ENCODE results near the gene FRK.

The FRK gene

GRCh38 chr6:116012471-116012949, 48.2 kb downstream of the FRK start:
- no peaks in the 10 kb centered on the region for H3K36me3 ChIP-seq (ENCODE audit: insufficient read depth, low read length)
- H3F3A ChIP-seq (ENCODE audit: low read depth), result no peaks in the 10 kb centered on the region
- no peaks in the 10 kb centered on the region for H3K9me3 ChIP-seq (ENCODE audit: insufficient read depth, low read depth, low read length)
- TF ChIP-seq CTCF (conservative IDR thresholded peaks at IDR 0.05; ENCODE audit: low read length), result no peak
- no peak for TF ChIP-seq EZH2phosphoT487 (IDR thresholded peaks at IDR 0.05; ENCODE audit: borderline replicate concordance)
- H3K27me3 ChIP-seq (ENCODE audit: insufficient read depth, low read length, poor library complexity, severe bottlenecking), result no peaks in the 10 kb centered on the region
- no peaks in the 10 kb centered on the region for H4K20me1 ChIP-seq (ENCODE audit: insufficient read depth, low read length, poor library complexity, severe bottlenecking)
- no peak overlapping the region for H3K4me3 ChIP-seq (ENCODE audit: low read length, poor library complexity, severe bottlenecking)
- H3K4me1 ChIP-seq (ENCODE audit: insufficient read depth, low read length, poor library complexity, severe bottlenecking), result no peaks in the 10 kb centered on the region
- no peaks in the 10 kb centered on the region for H3K9me2 ChIP-seq (replicated peaks; ENCODE audit: low read depth, low read length)
- H3K4me2 ChIP-seq (ENCODE audit: low read depth, low read length, poor library complexity, severe bottlenecking), result no peak overlapping the region
- H3K9ac ChIP-seq (ENCODE audit: low read depth, low read length, poor library complexity, severe bottlenecking), result no peak overlapping the region
- no peaks in the 10 kb centered on the region for H3K79me2 ChIP-seq (ENCODE audit: insufficient read depth, low read length)
- no peak overlapping the region for H2AFZ ChIP-seq (ENCODE audit: low read length)

GRCh38 chr6:116011520-116011919, 49.2 kb downstream of the FRK start:
- Histone ChIP-seq H3K9ac (ENCODE audit: low read depth, low read length, poor library complexity, severe bottlenecking) (no peak overlapping the region), H3K79me2 (ENCODE audit: insufficient read depth, low read length) (no peaks in the 10 kb centered on the region), H3K36me3 (ENCODE audit: insufficient read depth, low read length) (no peaks in the 10 kb centered on the region), H3K4me3 (ENCODE audit: low read length, poor library complexity, severe bottlenecking) (no peak overlapping the region), H3K9me2 (replicated peaks; ENCODE audit: low read depth, low read length) (no peaks in the 10 kb centered on the region), H3K4me1 (ENCODE audit: insufficient read depth, low read length, poor library complexity, severe bottlenecking) (no peaks in the 10 kb centered on the region), H3F3A (ENCODE audit: low read depth) (no peaks in the 10 kb centered on the region), H3K4me2 (ENCODE audit: low read depth, low read length, poor library complexity, severe bottlenecking) (no peak overlapping the region), H3K27me3 (ENCODE audit: insufficient read depth, low read length, poor library complexity, severe bottlenecking) (no peaks in the 10 kb centered on the region), H3K9me3 (ENCODE audit: insufficient read depth, low read depth, low read length) (no peaks in the 10 kb centered on the region), H2AFZ (ENCODE audit: low read length) (no peak overlapping the region), H4K20me1 (ENCODE audit: insufficient read depth, low read length, poor library complexity, severe bottlenecking) (no peaks in the 10 kb centered on the region)
- TF ChIP-seq EZH2phosphoT487 (IDR thresholded peaks at IDR 0.05; ENCODE audit: borderline replicate concordance) (no peak), CTCF (conservative IDR thresholded peaks at IDR 0.05; ENCODE audit: low read length) (no peak)

GRCh38 chr6:116010790-116011401, 49.8 kb downstream of the FRK start:
- Histone ChIP-seq H3K9ac (ENCODE audit: low read depth, low read length, poor library complexity, severe bottlenecking) (no peak overlapping the region), H3K4me1 (ENCODE audit: insufficient read depth, low read length, poor library complexity, severe bottlenecking) (no peaks in the 10 kb centered on the region), H3K9me3 (ENCODE audit: insufficient read depth, low read depth, low read length) (no peaks in the 10 kb centered on the region), H3K27me3 (ENCODE audit: insufficient read depth, low read length, poor library complexity, severe bottlenecking) (no peaks in the 10 kb centered on the region), H3K4me3 (ENCODE audit: low read length, poor library complexity, severe bottlenecking) (no peak overlapping the region), H2AFZ (ENCODE audit: low read length) (peak overlapping the region; percentile 25; the same call in 1 of the 2 replicates), H3K9me2 (replicated peaks; ENCODE audit: low read depth, low read length) (no peaks in the 10 kb centered on the region), H3K79me2 (ENCODE audit: insufficient read depth, low read length) (no peaks in the 10 kb centered on the region), H3F3A (ENCODE audit: low read depth) (no peaks in the 10 kb centered on the region), H3K36me3 (ENCODE audit: insufficient read depth, low read length) (no peaks in the 10 kb centered on the region), H3K4me2 (ENCODE audit: low read depth, low read length, poor library complexity, severe bottlenecking) (no peak overlapping the region), H4K20me1 (ENCODE audit: insufficient read depth, low read length, poor library complexity, severe bottlenecking) (no peaks in the 10 kb centered on the region)
- TF ChIP-seq CTCF (conservative IDR thresholded peaks at IDR 0.05; ENCODE audit: low read length) (peak; percentile 81), EZH2phosphoT487 (IDR thresholded peaks at IDR 0.05; ENCODE audit: borderline replicate concordance) (no peak)

All from Loucy (cell line).